Activated CD4-positive, alpha-beta T cell treated with anti-CD3 and anti-CD28 coated beads, Interleukin-2, amount 50 U/mL, for 48 hours (primary cell): ENCODE data around the gene SYNPO2L.
"Not testable (repeated sequence)": the region's sequence is repeated elsewhere in the genome, so short reads cannot be mapped to it uniquely, and the experiment has no call there.

ENCODE experiments used
- DNase-seq, 2 experiments: peaks; one replicate each; pipeline ENCODE4 v3.0.0-alpha.2; 2020

SYNPO2L gene, protein sequence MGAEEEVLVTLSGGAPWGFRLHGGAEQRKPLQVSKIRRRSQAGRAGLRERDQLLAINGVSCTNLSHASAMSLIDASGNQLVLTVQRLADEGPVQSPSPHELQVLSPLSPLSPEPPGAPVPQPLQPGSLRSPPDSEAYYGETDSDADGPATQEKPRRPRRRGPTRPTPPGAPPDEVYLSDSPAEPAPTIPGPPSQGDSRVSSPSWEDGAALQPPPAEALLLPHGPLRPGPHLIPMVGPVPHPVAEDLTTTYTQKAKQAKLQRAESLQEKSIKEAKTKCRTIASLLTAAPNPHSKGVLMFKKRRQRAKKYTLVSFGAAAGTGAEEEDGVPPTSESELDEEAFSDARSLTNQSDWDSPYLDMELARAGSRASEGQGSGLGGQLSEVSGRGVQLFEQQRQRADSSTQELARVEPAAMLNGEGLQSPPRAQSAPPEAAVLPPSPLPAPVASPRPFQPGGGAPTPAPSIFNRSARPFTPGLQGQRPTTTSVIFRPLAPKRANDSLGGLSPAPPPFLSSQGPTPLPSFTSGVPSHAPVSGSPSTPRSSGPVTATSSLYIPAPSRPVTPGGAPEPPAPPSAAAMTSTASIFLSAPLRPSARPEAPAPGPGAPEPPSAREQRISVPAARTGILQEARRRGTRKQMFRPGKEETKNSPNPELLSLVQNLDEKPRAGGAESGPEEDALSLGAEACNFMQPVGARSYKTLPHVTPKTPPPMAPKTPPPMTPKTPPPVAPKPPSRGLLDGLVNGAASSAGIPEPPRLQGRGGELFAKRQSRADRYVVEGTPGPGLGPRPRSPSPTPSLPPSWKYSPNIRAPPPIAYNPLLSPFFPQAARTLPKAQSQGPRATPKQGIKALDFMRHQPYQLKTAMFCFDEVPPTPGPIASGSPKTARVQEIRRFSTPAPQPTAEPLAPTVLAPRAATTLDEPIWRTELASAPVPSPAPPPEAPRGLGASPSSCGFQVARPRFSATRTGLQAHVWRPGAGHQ

DNA sequence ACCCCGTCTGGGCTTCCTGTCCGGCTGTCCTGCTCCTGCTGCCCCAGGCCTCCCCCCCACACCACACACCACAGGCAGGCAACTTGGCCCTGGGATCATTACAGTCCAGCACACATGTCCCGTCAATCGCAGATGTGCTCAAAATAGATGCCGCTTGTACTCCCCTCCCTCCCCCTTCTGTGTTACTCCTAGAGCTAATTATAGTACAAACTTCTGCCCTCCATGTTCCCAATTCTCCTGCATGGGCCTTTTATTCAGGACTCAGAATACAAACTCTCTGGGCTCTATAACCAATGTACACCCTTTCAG, at the start of gene SYNPO2L:
SYNPO2L (minus strand) TSS at position 40 of the 309 bp plus-strand sequence. CDS start 107 bp downstream, outside the sequence.
- DNase-seq, result no peak

DNA sequence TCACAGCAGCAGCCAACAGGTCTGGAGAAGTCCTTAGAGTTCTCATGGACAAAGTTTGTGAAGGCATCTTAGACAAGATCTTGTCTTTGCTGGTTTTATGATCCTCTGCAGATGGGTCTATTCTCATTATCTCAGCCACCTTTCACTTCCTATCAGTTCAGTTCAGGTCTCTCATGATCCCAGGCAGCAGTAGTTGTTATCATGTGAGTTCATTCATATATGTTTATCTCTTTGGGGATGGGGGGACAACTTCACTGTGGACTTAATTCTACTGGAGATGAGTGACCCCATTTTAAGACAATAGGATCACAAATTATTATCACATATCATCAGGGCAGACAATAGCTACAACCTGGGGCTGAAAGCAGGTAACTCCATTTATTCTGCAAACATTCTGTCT, 48.1 kb upstream of the SYNPO2L start:
- not testable (repeated sequence) for DNase-seq

DNA sequence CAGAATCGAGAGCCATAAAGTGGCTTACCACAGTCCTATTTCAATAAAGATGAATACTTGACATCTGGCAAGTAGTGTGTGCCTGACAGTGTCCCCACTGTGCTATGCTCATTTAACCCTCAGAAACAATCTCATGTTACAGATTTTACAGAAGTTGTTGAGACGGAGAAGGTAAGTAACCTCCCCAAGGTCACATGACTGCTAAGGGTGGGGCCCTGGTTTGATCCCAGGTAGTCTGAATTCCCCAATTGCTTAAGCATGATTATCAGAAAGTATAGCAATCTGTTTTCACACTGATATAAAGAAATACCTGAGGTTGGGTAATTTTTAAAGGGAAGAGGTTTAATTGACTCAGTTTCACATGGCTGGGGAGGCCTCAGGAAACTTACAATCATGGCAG, 43.0 kb upstream of the SYNPO2L start:
- DNase-seq, result not testable (repeated sequence)

DNA sequence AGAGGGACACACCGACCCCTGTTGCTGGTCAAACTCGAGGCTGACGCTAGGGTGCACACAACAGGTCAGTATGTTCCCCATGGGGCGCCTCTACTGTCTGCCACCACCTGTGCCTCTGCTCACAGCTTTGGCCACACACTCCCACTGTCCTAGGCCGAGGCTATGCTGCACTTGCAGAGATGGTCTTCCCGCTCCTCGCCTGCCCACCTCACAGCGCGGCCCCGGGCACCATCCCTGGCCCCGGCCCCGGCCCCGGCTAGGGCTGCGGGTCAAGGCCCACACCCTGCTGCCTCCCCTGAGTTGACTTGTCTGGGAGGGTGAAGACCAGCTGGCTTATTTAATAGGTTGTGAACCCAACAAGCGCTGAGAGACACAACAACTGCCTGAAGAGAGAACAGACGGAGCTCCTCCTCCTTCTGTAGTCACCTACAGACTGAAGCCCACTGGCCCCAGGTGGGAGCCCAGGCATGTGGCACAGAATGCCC, 41.9 kb upstream of the SYNPO2L start, which contains the start of gene AGAP5:
AGAP5 (minus strand) TSS at position 435 of the 485 bp plus-strand sequence; CDS start at position 81, 354 bp downstream.
- not testable (repeated sequence) for DNase-seq

DNA sequence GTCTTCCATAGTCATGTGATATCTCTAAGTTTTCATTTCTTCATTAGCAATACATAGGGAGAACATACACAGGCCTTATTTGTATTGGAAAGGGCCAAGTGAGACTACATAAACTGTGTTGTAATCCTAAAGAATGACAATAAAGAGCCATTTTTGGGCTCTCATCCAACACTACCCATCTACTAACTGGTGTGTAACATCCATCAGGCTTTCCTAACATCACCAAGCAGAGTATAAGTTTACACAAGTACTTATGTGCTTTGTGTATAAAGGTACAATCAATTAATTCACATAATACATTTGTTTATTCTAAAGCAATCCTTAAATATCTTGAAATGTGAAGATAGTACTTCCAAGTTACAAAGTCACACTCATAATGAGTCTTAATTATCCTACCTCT, 39.5 kb upstream of the SYNPO2L start:
- not testable (repeated sequence) for DNase-seq

DNA sequence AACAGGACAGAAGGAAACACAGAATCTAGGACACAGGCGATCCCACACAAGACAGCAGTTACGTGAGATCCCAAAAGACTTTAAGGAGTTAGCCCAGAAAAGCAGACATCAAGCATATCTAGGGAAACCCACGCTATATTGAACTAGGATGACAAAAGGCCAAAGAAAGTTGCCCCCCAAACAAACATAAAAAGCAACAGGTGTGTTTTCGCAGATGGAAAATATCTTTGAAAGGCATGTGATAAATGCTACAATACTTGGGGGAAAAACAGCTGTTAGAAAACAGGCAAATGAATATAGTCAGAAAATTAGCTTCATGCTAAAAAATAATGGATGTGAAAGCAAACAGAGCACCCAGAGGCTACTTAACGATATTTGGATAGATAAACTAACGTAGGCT, 34.9 kb upstream of the SYNPO2L start:
- DNase-seq, result not testable (repeated sequence)

GRCh38 chr10:73689596-73689995, 33.8 kb upstream of the SYNPO2L start:
- not testable (repeated sequence) for DNase-seq

GRCh38 chr10:73687641-73688040, 31.8 kb upstream of the SYNPO2L start:
- DNase-seq, result not testable (repeated sequence)

- not testable (repeated sequence) for DNase-seq
These were observed 18.7 kb upstream of the SYNPO2L start for GRCh38 chr10:73674546-73674945.

DNA sequence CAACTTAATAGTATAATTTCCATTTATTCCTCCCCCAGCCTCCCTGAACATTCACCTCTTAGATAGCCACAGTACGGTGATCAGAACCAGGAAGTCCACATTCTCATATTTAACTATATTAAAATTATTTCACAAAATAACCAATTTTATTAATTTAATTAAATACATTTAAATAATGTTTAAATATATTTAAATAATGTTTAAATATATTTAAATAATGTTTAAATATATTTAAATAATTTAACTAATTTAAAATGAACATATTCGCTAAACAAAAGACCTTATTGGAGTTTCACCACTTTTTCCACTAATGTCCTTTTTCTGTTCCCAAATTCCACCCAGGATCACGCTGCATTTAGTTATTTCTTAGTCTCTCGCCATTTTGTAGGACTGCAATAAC, 12.5 kb upstream of the SYNPO2L start:
- not testable (repeated sequence) for DNase-seq

- DNase-seq, result not testable (repeated sequence)
These were observed 10.5 kb upstream of the SYNPO2L start for GRCh38 chr10:73666153-73666809.

GRCh38 chr10:73665581-73665980, 9.8 kb upstream of the SYNPO2L start:
- DNase-seq, result not testable (repeated sequence)

DNA sequence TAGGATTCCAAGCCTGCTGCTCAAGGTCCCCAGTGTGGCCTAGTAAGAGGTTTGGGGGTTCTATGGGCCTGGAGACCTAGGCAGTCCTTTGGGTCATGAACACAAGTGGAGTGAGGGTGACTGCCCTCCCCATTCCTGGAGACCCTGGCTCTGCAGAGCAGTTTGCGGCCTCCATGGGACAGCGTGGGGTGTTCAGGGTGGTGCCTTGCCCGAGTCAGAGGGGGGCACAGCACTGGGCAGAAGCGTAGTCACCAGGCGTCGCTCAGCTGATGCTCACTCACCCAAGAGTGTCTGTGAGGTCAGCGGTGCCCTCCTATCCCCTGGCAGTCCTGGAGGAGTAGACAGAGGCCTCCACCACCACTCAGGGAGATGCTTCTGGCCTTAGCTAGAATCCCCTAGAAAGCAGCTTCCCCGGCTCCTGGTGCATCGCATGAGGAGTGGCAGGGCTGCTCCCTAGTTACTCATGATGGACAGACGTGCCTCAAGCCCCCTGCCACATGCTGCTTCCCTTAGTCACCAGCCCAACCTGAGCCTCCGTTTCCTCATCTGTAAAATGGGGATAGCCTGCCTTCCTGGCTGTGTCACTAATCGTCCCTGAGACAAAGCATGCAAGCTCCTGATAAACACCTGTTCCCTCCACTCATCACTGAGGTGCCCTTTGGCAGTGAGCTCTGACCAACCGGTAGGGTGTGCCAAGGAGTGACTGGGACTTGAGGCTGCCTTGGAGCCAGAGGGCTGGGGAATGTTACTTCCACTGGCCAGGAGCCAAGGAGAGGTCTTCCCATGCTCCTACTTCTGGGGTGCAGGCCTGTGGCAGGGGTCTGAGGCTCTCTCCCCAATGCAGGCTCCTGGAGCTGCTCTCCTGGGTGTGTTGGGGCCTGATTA, 8.6 kb upstream of the SYNPO2L start:
- DNase-seq, result not testable (repeated sequence)

DNA sequence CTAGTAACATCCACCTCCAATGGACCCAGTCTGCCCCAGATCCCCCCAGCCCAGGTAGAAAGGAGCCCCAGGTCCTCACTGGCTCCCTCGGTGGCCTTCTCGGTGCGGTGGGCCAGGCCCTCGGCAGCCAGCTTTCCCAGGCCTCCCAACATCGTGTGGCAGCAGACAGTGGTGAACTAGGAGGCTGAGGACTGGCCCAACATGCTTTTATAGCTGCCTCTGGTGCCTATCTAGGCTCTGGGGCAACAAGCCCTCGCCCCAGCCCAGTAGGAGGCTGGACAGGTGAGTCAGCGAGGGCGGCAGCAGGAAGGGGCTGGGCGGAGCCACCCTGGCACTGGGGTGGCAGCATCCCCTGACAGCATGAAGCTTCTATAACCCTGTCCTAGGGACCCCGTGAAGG, 7.8 kb upstream of the SYNPO2L start:
- not testable (repeated sequence) for DNase-seq

- not testable (repeated sequence) for DNase-seq
These were observed 6.9 kb upstream of the SYNPO2L start for GRCh38 chr10:73662705-73663104.

GRCh38 chr10:73655257-73655989, 406 bp downstream of the SYNPO2L start:
- DNase-seq, result no peak

- no peak for DNase-seq
These were observed 2.1 kb downstream of the SYNPO2L start for GRCh38 chr10:73653701-73654100.

- DNase-seq, result no peak
These were observed 2.6 kb downstream of the SYNPO2L start for GRCh38 chr10:73653195-73653594.

GRCh38 chr10:73650537-73651331, 5.1 kb downstream of the SYNPO2L start:
- DNase-seq, result no peak
